Spleen (tissue), 11 donors: ENCODE measurements around the gene TXNDC17. TPM values are rescaled to one million over a fixed set of nuclear protein-coding genes. Genes with fewer than 3 reads are reported as not detected.

Experiments
- DNase-seq: peaks from one replicate; pipeline ENCODE4 v3.0.0-alpha.2; 2020
- H3K27ac ChIP-seq, 8 donors: fragments of 200-600 bp; sonication (generic) in 7 of 8; 1 replicate in 4 of 8; 2 replicates in 4 of 8; pipeline versions ENCODE4 v1.5.0 to v1.8.0; 2016 to 2021; ENCODE audit warnings: inconsistent platforms in 4 of 8, mild to moderate bottlenecking in 4 of 8, moderate library complexity in 1 of 8
- H3K27me3 ChIP-seq, 7 donors: fragments of 200-600 bp; sonication (generic) in 6 of 7; replicated peaks in 1 of 7; 1 replicate in 4 of 7; 2 replicates in 3 of 7; pipeline versions ENCODE4 v1.5.0 to v1.8.0; 2016 to 2021; ENCODE audit warnings: inconsistent platforms in 3 of 7, mild to moderate bottlenecking in 1 of 7
- H3K36me3 ChIP-seq, 6 donors: fragments of 200-600 bp; sonication (generic) in 5 of 6; 1 replicate in 4 of 6; 2 replicates in 2 of 6; pipeline versions ENCODE4 v1.5.0 to v1.8.0; 2016 to 2021; ENCODE audit warnings: inconsistent platforms in 2 of 6
- H3K4me1 ChIP-seq, 6 donors: fragments of 200-600 bp; sonication (generic) in 5 of 6; 1 replicate in 3 of 6; 2 replicates in 3 of 6; pipeline versions ENCODE4 v1.5.0 to v1.8.0; 2016 to 2021; ENCODE audit warnings: inconsistent platforms in 3 of 6
- H3K4me3 ChIP-seq, 8 donors: fragments of 200-600 bp; sonication (generic) in 7 of 8; 1 replicate in 4 of 8; 2 replicates in 4 of 8; pipeline versions ENCODE4 v1.5.0 to v1.8.0; 2016 to 2021; ENCODE audit warnings: inconsistent platforms in 4 of 8, mild to moderate bottlenecking in 4 of 8, moderate library complexity in 2 of 8
- H3K9me3 ChIP-seq, 8 donors: fragments of 200-600 bp; sonication (generic) in 7 of 8; 1 replicate in 4 of 8; 2 replicates in 4 of 8; pipeline versions ENCODE4 v1.5.0 to v1.8.0; 2016 to 2021; ENCODE audit warnings: inconsistent platforms in 4 of 8
- POLR2A ChIP-seq, 3 donors: fragments of 450-650 bp; IDR thresholded peaks; one replicate each; pipeline ENCODE4 v1.5.1; 2017; ENCODE audit warnings: antibody characterized with exemption in 3 of 3, mild to moderate bottlenecking in 1 of 3
- POLR2AphosphoS5 ChIP-seq, 3 donors: sonication (generic); formaldehyde crosslinking; IDR thresholded peaks; one replicate each; pipeline ENCODE4 v1.5.1; 2017; ENCODE audit warnings: antibody characterized with exemption in 3 of 3
- WGBS, 5 donors: extraction: QIAGEN DNeasy Blood & Tissue Kit in 3 of 5; methylation state at CpG; one replicate each; pipeline versions ENCODE4 v1.1.5 to v1.1.7; 2013 to 2018; 5-methylcytosine and 5-hydroxymethylcytosine counted together
- intact Hi-C: fragments of 100-400 bp; cut with DNase I; formaldehyde crosslinking; loops from one replicate; pipeline ENCODE4 v1.15.0; 2023; ENCODE audit warnings: low total_unique reads
- polyA plus RNA-seq, 3 donors: library from polyadenylated mRNA; stranded (reverse); fragments of 200-250 nt; gene quantifications; one replicate each; pipeline ENCODE4 v1.2.1, GENCODE V29; 2013
- total RNA-seq, 7 donors: library from RNA; depleted of rRNA in 3 of 7; stranded (reverse); fragments of >200 nt in 3 of 7; fragmentation: NEBNext Ultra II Directional in 4 of 7; extraction: Animal tissue kit (Norgen Biotek cat#: 25700) in 4 of 7; gene quantifications; one replicate each; pipeline versions ENCODE4 v1.1.0 to v1.2.1, GENCODE V29; 2016 to 2021
- TF ChIP-seq, protein P1 (sequence below), 11 experiments: fragments of 200-600 bp in 7 of 11; fragments of 450-650 bp in 4 of 11; sonication (generic) in 4 of 11; IDR thresholded peaks in 8 of 11; conservative IDR thresholded peaks in 3 of 11; 1 replicate in 7 of 11; 2 replicates in 4 of 11; pipeline versions ENCODE4 v1.4.0 to v1.8.0; 2016 to 2021; ENCODE audit warnings: antibody characterized with exemption in 11 of 11, inconsistent platforms in 4 of 11, mild to moderate bottlenecking in 1 of 11
- donor health status: healthy with polysubstance abuse.
- donor health status: DM: no; HTN: no; CAD: no; lungs with moderate emphysema.
- donor health status: DM: no; HTN: no; CAD: no.
- donor health status: Bipolar disorder and iron deficiency.
- donor health status: healthy.
- donor health status: DM: no; HTN: no; CAD: no.
- donor health status: DM: yes; HTN: yes; CAD: no.

TXNDC17 gene
- total and polyA plus RNA-seq, 10 donors = 38.8 to 215 (median 84.7) TPM

DNA sequence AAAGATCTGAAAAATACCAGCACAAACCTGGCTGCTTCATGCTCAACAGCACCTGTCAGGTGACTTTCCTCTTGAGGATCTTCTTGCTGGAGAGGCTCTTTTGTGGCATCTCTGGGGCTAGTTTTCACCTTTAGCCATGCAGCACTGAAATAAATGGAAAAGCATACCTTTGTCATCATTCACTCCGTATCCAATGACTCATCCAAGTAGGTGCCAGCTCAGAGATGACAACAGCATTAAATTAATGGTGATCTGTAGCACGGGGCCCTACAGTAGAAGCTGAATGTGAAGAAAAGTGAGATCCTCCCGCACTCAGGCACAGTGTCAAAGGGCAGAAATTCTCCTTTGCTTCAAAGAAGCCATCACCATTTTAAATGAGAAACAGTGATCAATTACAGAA is 32.5 kb upstream of the TXNDC17 start:
- WGBS, 5 donors = 90 to 99% (median 93%) methylated on average over 3 of the region's 3 CpGs

DNA sequence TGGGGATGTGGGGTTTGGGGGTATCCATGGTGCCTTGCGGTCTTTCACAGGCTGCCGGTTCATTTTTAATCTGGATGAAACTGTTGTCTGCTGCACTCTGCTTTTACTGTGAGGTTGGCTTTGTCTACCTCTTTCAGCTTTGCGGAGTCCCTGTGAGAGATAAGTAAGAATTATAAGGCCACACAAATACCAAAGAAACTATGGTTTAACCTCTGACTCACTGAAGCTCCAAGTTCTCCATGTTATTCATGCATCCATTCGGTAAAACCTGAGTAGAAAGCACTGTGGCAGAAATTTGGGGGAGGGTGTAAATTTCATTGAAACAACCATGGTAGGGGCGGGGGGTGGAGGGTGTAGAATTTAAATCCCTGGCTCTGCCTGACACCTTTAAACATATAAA is 30.8 kb upstream of the TXNDC17 start:
- TF ChIP-seq, protein P1, sequence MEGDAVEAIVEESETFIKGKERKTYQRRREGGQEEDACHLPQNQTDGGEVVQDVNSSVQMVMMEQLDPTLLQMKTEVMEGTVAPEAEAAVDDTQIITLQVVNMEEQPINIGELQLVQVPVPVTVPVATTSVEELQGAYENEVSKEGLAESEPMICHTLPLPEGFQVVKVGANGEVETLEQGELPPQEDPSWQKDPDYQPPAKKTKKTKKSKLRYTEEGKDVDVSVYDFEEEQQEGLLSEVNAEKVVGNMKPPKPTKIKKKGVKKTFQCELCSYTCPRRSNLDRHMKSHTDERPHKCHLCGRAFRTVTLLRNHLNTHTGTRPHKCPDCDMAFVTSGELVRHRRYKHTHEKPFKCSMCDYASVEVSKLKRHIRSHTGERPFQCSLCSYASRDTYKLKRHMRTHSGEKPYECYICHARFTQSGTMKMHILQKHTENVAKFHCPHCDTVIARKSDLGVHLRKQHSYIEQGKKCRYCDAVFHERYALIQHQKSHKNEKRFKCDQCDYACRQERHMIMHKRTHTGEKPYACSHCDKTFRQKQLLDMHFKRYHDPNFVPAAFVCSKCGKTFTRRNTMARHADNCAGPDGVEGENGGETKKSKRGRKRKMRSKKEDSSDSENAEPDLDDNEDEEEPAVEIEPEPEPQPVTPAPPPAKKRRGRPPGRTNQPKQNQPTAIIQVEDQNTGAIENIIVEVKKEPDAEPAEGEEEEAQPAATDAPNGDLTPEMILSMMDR (IDR thresholded peaks at IDR 0.05 in 8 of 11, conservative IDR thresholded peaks at IDR 0.05 in 3 of 11) = no peak
- TF ChIP-seq POLR2AphosphoS5 (IDR thresholded peaks at IDR 0.05) (no peak), POLR2A (IDR thresholded peaks at IDR 0.05) (no peak)
- Histone ChIP-seq H3K36me3 (peaks cover 0 to 89% (median 51%) of the 10 kb centered on the region in 6 donors), H3K9me3 (no peaks in the 10 kb centered on the region), H3K27ac (no peak overlapping the region), H3K27me3 (no peaks in the 10 kb centered on the region), H3K4me3 (no peak overlapping the region), H3K4me1 (peaks cover 0 to 7% (median 1%) of the 10 kb centered on the region in 6 donors)
- intact Hi-C loops = no loop called here
- WGBS, 5 donors = 96 to 100% (median 97%) methylated on average over 5 of the region's 5 CpGs
- no peak for DNase-seq

More for the DNA sequence above, 32.5 kb upstream of the TXNDC17 start:
- H3K27me3 ChIP-seq = no peaks in the 10 kb centered on the region
- peaks cover 0 to 13% (median 8%) of the 10 kb centered on the region in 6 donors for H3K4me1 ChIP-seq
- no peak overlapping the region for H3K27ac ChIP-seq
- no peak overlapping the region for H3K4me3 ChIP-seq
- H3K9me3 ChIP-seq = no peaks in the 10 kb centered on the region
- no peak for TF ChIP-seq POLR2AphosphoS5 (IDR thresholded peaks at IDR 0.05)
- TF ChIP-seq, protein P1 (IDR thresholded peaks at IDR 0.05 in 8 of 11, conservative IDR thresholded peaks at IDR 0.05 in 3 of 11) = no peak
- TF ChIP-seq POLR2A (IDR thresholded peaks at IDR 0.05) = no peak
- peaks cover 0 to 94% (median 53%) of the 10 kb centered on the region in 6 donors for H3K36me3 ChIP-seq
- intact Hi-C loops = no loop called here
- no peak for DNase-seq

DNA sequence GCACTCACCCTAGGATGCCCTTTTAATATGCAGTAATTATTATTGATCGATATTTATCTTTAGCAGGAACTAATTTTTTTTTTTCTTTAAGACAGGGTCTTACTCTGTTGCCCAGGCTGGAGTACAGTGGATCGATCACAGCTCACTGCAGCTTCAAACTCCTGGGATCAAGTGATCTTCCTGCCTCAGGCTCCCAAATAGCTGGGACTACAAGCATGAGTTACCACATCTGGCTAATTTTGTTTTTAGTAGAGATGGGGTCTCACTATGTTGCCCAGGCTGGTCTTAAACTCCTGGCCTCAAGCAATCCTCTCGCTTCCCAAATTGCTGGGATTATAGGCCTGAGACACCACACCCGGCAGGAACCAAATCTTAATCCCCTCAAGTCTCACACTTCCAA is 29.6 kb upstream of the TXNDC17 start:
- WGBS, 5 donors = 88 to 93% (median 91%) methylated on average over 4 of the region's 4 CpGs
- peak overlapping the region in 5 of 8 donors; percentile 45 to 76 (median 50) for H3K27ac ChIP-seq
- TF ChIP-seq POLR2A (IDR thresholded peaks at IDR 0.05) (no peak), POLR2AphosphoS5 (IDR thresholded peaks at IDR 0.05) (no peak)
- TF ChIP-seq, protein P1 (IDR thresholded peaks at IDR 0.05 in 8 of 11, conservative IDR thresholded peaks at IDR 0.05 in 3 of 11) = no peak
- peaks cover 0 to 7% (median 1%) of the 10 kb centered on the region in 6 donors for H3K4me1 ChIP-seq
- no peaks in the 10 kb centered on the region for H3K9me3 ChIP-seq
- H3K27me3 ChIP-seq = no peaks in the 10 kb centered on the region
- DNase-seq = no peak
- intact Hi-C loops = no loop called here
- H3K36me3 ChIP-seq = peaks cover 0 to 87% (median 40%) of the 10 kb centered on the region in 6 donors
- peak overlapping the region in 1 of 8 donors; percentile 14 for H3K4me3 ChIP-seq

DNA sequence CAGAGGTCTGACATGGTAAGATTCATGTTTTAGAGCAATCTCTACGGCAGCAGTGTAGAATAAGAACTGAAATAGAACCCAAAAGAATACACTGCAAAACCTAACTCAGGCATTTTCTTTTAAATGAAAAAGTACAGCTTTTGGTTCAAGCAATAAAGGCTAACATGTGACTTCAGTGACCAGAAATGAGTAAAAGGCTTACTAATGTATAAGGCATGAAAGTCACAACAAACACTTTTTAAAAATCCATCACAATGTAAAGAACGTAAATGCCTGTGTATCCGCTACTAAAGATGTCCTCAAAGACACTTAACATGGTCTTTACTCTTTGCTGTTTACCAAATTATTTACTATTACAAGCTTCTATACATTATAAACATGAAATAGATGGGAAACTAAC is 16.9 kb upstream of the TXNDC17 start:
- H3K36me3 ChIP-seq = peaks cover 0 to 100% (median 49%) of the 10 kb centered on the region in 6 donors
- H3K4me3 ChIP-seq = no peak overlapping the region
- 93 to 98% (median 97%) methylated on average over 3 of the region's 3 CpGs for WGBS, 5 donors
- no peak overlapping the region for H3K27ac ChIP-seq
- no peaks in the 10 kb centered on the region for H3K27me3 ChIP-seq
- TF ChIP-seq POLR2AphosphoS5 (IDR thresholded peaks at IDR 0.05) (no peak), POLR2A (IDR thresholded peaks at IDR 0.05) (no peak)
- TF ChIP-seq, protein P1 (IDR thresholded peaks at IDR 0.05 in 8 of 11, conservative IDR thresholded peaks at IDR 0.05 in 3 of 11) = no peak
- intact Hi-C loops = no loop called here
- DNase-seq = no peak
- no peaks in the 10 kb centered on the region for H3K4me1 ChIP-seq
- H3K9me3 ChIP-seq = no peaks in the 10 kb centered on the region
